Activated CD8-positive, alpha-beta memory T cell treated with anti-CD3 and anti-CD28 coated beads for 4 hours (primary cell): Measurements from ENCODE around the gene TPD52L1.

Experiments
- DNase-seq, 2 donors: peaks; one replicate each; pipeline ENCODE4 v3.0.0-alpha.2; 2020; ENCODE audit warnings: low read depth in 2 of 2

The TPD52L1 gene

GRCh38 chr6:125175466-125176048 lies 22.0 kb downstream of the TPD52L1 start:
- no peak for DNase-seq

- no peak for DNase-seq
Observed at GRCh38 chr6:125182237-125183008, 28.9 kb downstream of the TPD52L1 start.

- no peak for DNase-seq
Observed at GRCh38 chr6:125183391-125183790, 29.8 kb downstream of the TPD52L1 start.

- DNase-seq, result no peak
Observed at GRCh38 chr6:125188037-125188436, 34.5 kb downstream of the TPD52L1 start.

GRCh38 chr6:125188594-125189203 lies 35.1 kb downstream of the TPD52L1 start:
- DNase-seq, result no peak

- DNase-seq, result no peak
Observed at GRCh38 chr6:125189494-125189893, 35.9 kb downstream of the TPD52L1 start.

- DNase-seq, result no peak
Observed at GRCh38 chr6:125190667-125191066, 37.1 kb downstream of the TPD52L1 start.

GRCh38 chr6:125191916-125192609 lies 38.5 kb downstream of the TPD52L1 start:
- peak; percentile 4 to 26 for DNase-seq

GRCh38 chr6:125192610-125192930 lies 39.0 kb downstream of the TPD52L1 start:
- DNase-seq, result no peak

- DNase-seq, result no peak
Observed at GRCh38 chr6:125193208-125193607, 39.6 kb downstream of the TPD52L1 start.

- no peak for DNase-seq
Observed at GRCh38 chr6:125194941-125195340, 41.4 kb downstream of the TPD52L1 start.

GRCh38 chr6:125195526-125195925 lies 42.0 kb downstream of the TPD52L1 start:
- no peak for DNase-seq

GRCh38 chr6:125196613-125197012 lies 43.0 kb downstream of the TPD52L1 start:
- DNase-seq, result no peak

- DNase-seq, result no peak
Observed at GRCh38 chr6:125197795-125198269, 44.3 kb downstream of the TPD52L1 start.

- no peak for DNase-seq
Observed at GRCh38 chr6:125198398-125198937, 44.9 kb downstream of the TPD52L1 start.

- no peak for DNase-seq
Observed at GRCh38 chr6:125200941-125201340, 47.4 kb downstream of the TPD52L1 start.

- no peak for DNase-seq
Observed at GRCh38 chr6:125201961-125202729, 48.6 kb downstream of the TPD52L1 start.

GRCh38 chr6:125203395-125203794 lies 49.8 kb downstream of the TPD52L1 start:
- DNase-seq, result no peak

- DNase-seq, result no peak
Observed at GRCh38 chr6:125205931-125206330, 52.4 kb downstream of the TPD52L1 start.

GRCh38 chr6:125206389-125206788 lies 52.8 kb downstream of the TPD52L1 start:
- DNase-seq, result no peak

- no peak for DNase-seq
Observed at GRCh38 chr6:125207956-125208355, 54.4 kb downstream of the TPD52L1 start.
